K562 (cell line): ENCODE data around the gene C20orf96. TPM values are rescaled to one million over a fixed set of nuclear protein-coding genes. Genes with fewer than 3 reads are reported as not detected.

Experiments used
- ATAC-seq: fragments of 200-7000 bp; cut with Tn5 transposase; 3 replicates; pipeline ENCODE4 v1.9.1; 2020; ENCODE audit warnings: moderate library complexity
- BruUV-seq: library from RNA; stranded (reverse); fragments of 400-500 nt; replicated peaks from 2 replicates; lab custom pipeline; 2021; lab: Mats Ljungman, UMichigan
- CTCF ChIA-PET: fragments of 300-600 bp; formaldehyde crosslinking; extraction: SDS; loops from one replicate; lab custom pipeline; 2021; ENCODE audit warnings: low intra/inter-chr PET ratio; lab: Yijun Ruan, JAX
- POLR2A ChIA-PET: fragments of 300-600, 350-650 bp; sonication (Branson Sonifier 250); formaldehyde crosslinking; extraction: SDS; loops from one replicate; lab custom pipeline; 2021; ENCODE audit warnings: antibody characterized with exemption, inconsistent platforms; lab: Yijun Ruan, JAX
- DNase-seq, 4 experiments: peaks; one replicate each; pipeline versions ENCODE4 v3.0.0 to v3.0.0-alpha.2; 2011 to 2018; ENCODE audit warnings: low spot score in 3 of 4, mixed read lengths in 3 of 4; ENCODE audit errors: extremely low read depth in 1 of 4
- FAIRE-seq: peaks from 2 replicates; lab custom pipeline; 2011; peaks lifted over from hg19 to GRCh38; lab: Jason Lieb, UNC
- H2AFZ ChIP-seq: 2 replicates; pipeline ENCODE4 v1.6.0; 2011; ENCODE audit warnings: low read depth, low read length, control low read depth, inconsistent platforms
- H3K27ac ChIP-seq: fragments of 200-600 bp; 3 replicates; pipeline ENCODE4 v1.8.0; 2011; ENCODE audit warnings: low read depth, mild to moderate bottlenecking, control low read depth, inconsistent platforms, low read length, moderate library complexity, mixed read lengths; ENCODE audit errors: extremely low read depth
- H3K27me3 ChIP-seq, 2 experiments: fragments of 300-600 bp in 1 of 2; 2 replicates in 1 of 2; 3 replicates in 1 of 2; pipeline versions ENCODE4 v1.6.0 to v1.8.0; 2011; ENCODE audit warnings: inconsistent platforms in 2 of 2, low read length in 2 of 2, mild to moderate bottlenecking in 1 of 2, mixed read lengths in 1 of 2, moderate library complexity in 1 of 2; ENCODE audit not compliant: control insufficient read depth in 2 of 2, insufficient read depth in 2 of 2
- H3K36me3 ChIP-seq: fragments of 300-600 bp; 3 replicates; pipeline ENCODE4 v1.8.0; 2011; ENCODE audit warnings: mild to moderate bottlenecking, low read length, inconsistent platforms; ENCODE audit not compliant: control insufficient read depth, insufficient read depth
- H3K4me1 ChIP-seq, 2 experiments: fragments of 200-600 bp in 1 of 2; replicated peaks in 1 of 2; 2 replicates in 1 of 2; 3 replicates in 1 of 2; pipeline versions ENCODE4 v1.5.1 to v1.8.0; 2011; ENCODE audit warnings: inconsistent platforms in 2 of 2, low read length in 2 of 2, mild to moderate bottlenecking in 1 of 2, mixed read lengths in 1 of 2, moderate library complexity in 1 of 2; ENCODE audit not compliant: control insufficient read depth in 2 of 2, insufficient read depth in 2 of 2
- H3K4me2 ChIP-seq: 2 replicates; pipeline ENCODE4 v1.6.1; 2011; ENCODE audit warnings: low read length, control low read depth, inconsistent platforms, mixed read lengths; ENCODE audit not compliant: insufficient read depth
- H3K4me3 ChIP-seq: fragments of 200-600 bp; sonication (generic), shearing (Covaris generic); 2 replicates; pipeline ENCODE4 v1.5.1; 2016; ENCODE audit warnings: control low read depth, inconsistent platforms
- H3K79me2 ChIP-seq: fragments of 200-600 bp; 3 replicates; pipeline ENCODE4 v1.8.0; 2011; ENCODE audit warnings: low read length, inconsistent platforms; ENCODE audit not compliant: control insufficient read depth, insufficient read depth
- H3K9ac ChIP-seq, 2 experiments: 2 replicates each; pipeline versions ENCODE4 v1.6.0 to v1.6.1; 2011; ENCODE audit warnings: low read depth in 2 of 2, low read length in 2 of 2, control low read depth in 1 of 2, inconsistent platforms in 1 of 2, mild to moderate bottlenecking in 1 of 2, mixed read lengths in 1 of 2; ENCODE audit not compliant: insufficient read depth in 1 of 2
- H3K9me1 ChIP-seq: one replicate; pipeline ENCODE4 v1.6.0; 2011; ENCODE audit warnings: inconsistent platforms, mild to moderate bottlenecking, low read length, moderate library complexity; ENCODE audit not compliant: control insufficient read depth, insufficient read depth
- H3K9me3 ChIP-seq: replicated peaks from 2 replicates; pipeline ENCODE4 v1.5.1; 2011; ENCODE audit warnings: low read depth, low read length, inconsistent platforms; ENCODE audit not compliant: control insufficient read depth, insufficient read depth
- H4K20me1 ChIP-seq: replicated peaks from 2 replicates; pipeline ENCODE4 v1.6.1; 2011; ENCODE audit warnings: low read length, inconsistent platforms, mixed read lengths; ENCODE audit not compliant: control insufficient read depth, insufficient read depth
- CHD4 ChIP-seq: fragments of 200-600 bp; sonication (generic); IDR thresholded peaks from 3 replicates; pipeline ENCODE4 v1.6.1; 2012; ENCODE audit warnings: low read depth, mild to moderate bottlenecking, mixed read lengths, low read length, inconsistent platforms; ENCODE audit not compliant: insufficient read depth, insufficient replicate concordance, poor library complexity, severe bottlenecking
- HOXB6 ChIP-seq: fragments of 250-450 bp; sonication (Bioruptor Pico); IDR thresholded peaks from 2 replicates; pipeline ENCODE4 v1.5.1; 2022; ENCODE audit warnings: mild to moderate bottlenecking, borderline replicate concordance
- MED1 ChIP-seq: sonication (generic); formaldehyde crosslinking; IDR thresholded peaks from 2 replicates; pipeline ENCODE4 v1.8.1; 2023; ENCODE audit warnings: missing genetic modification reagents, borderline replicate concordance
- MLLT1 ChIP-seq, 2 experiments: fragments of 450-650 bp; IDR thresholded peaks; 2 replicates each; pipeline ENCODE4 v1.6.1; 2016
- NKRF ChIP-seq: fragments of 450-650 bp; IDR thresholded peaks from 2 replicates; pipeline ENCODE4 v1.6.1; 2016; ENCODE audit warnings: borderline replicate concordance
- NR2C1 ChIP-seq, 2 experiments: fragments of 450-650 bp; IDR thresholded peaks; 2 replicates each; pipeline ENCODE4 v1.6.1; 2017; ENCODE audit warnings: mild to moderate bottlenecking in 2 of 2, antibody characterized with exemption in 1 of 2, inconsistent platforms in 1 of 2, missing compliant biosample characterization in 1 of 2, missing genetic modification characterization in 1 of 2
- RHOXF2B ChIP-seq: fragments of 250-450 bp; sonication (Bioruptor Pico); conservative IDR thresholded peaks from 2 replicates; pipeline ENCODE4 v1.5.1; 2021
- ZKSCAN1 ChIP-seq: fragments of 150-350 bp; IDR thresholded peaks from 2 replicates; pipeline ENCODE4 v1.6.1; 2016; ENCODE audit warnings: low read depth, low read length
- ZNF778 ChIP-seq: fragments of 450-650 bp; formaldehyde crosslinking; IDR thresholded peaks from 2 replicates; pipeline ENCODE4 v1.4.0; 2020; ENCODE audit warnings: mild to moderate bottlenecking, moderate library complexity
- WGBS: fragments of 100-300 bp; shearing (Covaris generic); methylation state at CpG from one replicate; pipeline ENCODE4 v1.1.6; 2016; ENCODE audit warnings: low coverage, mixed read lengths; ENCODE audit not compliant: insufficient coverage; ENCODE audit errors: missing lambda C conversion rate; 5-methylcytosine and 5-hydroxymethylcytosine counted together
- in situ Hi-C: fragments of 300-500 bp; cut with MboI; formaldehyde crosslinking; loops from 4 replicates; pipeline ENCODE4 v1.15.0; 2018; ENCODE audit warnings: inconsistent platforms, mixed read lengths
- intact Hi-C: fragments of 100-400 bp; cut with micrococcal nuclease; formaldehyde crosslinking; loops from 2 replicates; pipeline ENCODE4 v1.14.2; 2022
- polyA plus RNA-seq, 8 experiments: library from polyadenylated mRNA; depleted of rRNA in 4 of 8; stranded (reverse) in 5 of 8; unstranded in 3 of 8; fragments of >200 nt; fragmentation: Nextera tagmentation in 2 of 8; fragmentation: Illumina TruSeq in 1 of 8; extraction: Ambion mirVana in 2 of 8; extraction: Trizol in 1 of 8; gene quantifications; 2 replicates each; pipeline versions ENCODE4 v1.2.1 to v1.2.3, GENCODE V29; 2011 to 2014; ENCODE audit warnings: inconsistent platforms in 1 of 8, missing spikeins in 1 of 8
- total RNA-seq, 7 experiments: library from RNA; depleted of rRNA in 6 of 7; stranded (reverse); fragments of >200 nt in 6 of 7; fragmentation: Illumina TruSeq in 2 of 7; extraction: Trizol in 2 of 7; gene quantifications; 2 replicates each; pipeline versions ENCODE4 v1.2.1 to v1.2.3, GENCODE V29; 2011 to 2021; ENCODE audit warnings: low replicate concordance in 1 of 7
- TF ChIP-seq, protein P1 (sequence below), 2 experiments: fragments of 250-450 bp in 1 of 2; fragments of 450-650 bp in 1 of 2; sonication (Bioruptor Pico) in 1 of 2; IDR thresholded peaks; 2 replicates each; pipeline versions ENCODE4 v1.6.1 to v1.8.0; 2016 to 2021; ENCODE audit warnings: mild to moderate bottlenecking in 2 of 2, moderate library complexity in 2 of 2, missing compliant biosample characterization in 1 of 2, missing genetic modification characterization in 1 of 2
- TF ChIP-seq, protein P2 (sequence below): fragments of 250-450 bp; sonication (Bioruptor Pico); IDR thresholded peaks from 2 replicates; pipeline ENCODE4 v1.8.0; 2022; ENCODE audit warnings: moderate library complexity, mild to moderate bottlenecking, inconsistent platforms
- TF ChIP-seq, protein P3 (sequence below): IDR thresholded peaks from 2 replicates; pipeline ENCODE4 v1.6.1; 2016; ENCODE audit warnings: missing genetic modification characterization, missing compliant biosample characterization

The C20orf96 gene
- total and polyA plus RNA-seq, 9 of the 15 experiments (the other 6 are each of a cell fraction or from before 2014, with no cell fraction given): 1.7 to 11.7 (median 4.2) TPM

GRCh38 chr20:326645-327185 lies 36.2 kb upstream of the C20orf96 start:
- Histone ChIP-seq H3K27me3 (no peaks in the 10 kb centered on the region), H3K9me1 (peaks cover 3% of the 10 kb centered on the region), H3K4me1 (peaks cover 16 to 57% of the 10 kb centered on the region in 2 experiments; a peak in 4 of 5 replicates), H3K27ac (peak overlapping the region; percentile 95), H3K9ac (peak overlapping the region; percentile 77 to 97), H2AFZ (peak overlapping the region; percentile 29; the same call in 1 of the 2 replicates), H3K36me3 (peaks cover 30% of the 10 kb centered on the region; the same call in 2 of the 3 replicates), H3K79me2 (peaks cover 49% of the 10 kb centered on the region), H3K4me2 (peak overlapping the region; percentile 78; the same call in 1 of the 2 replicates), H4K20me1 (peaks cover 16% of the 10 kb centered on the region; the same call in 1 of the 2 replicates), H3K9me3 (no peaks in the 10 kb centered on the region), H3K4me3 (peak overlapping the region; percentile 65)
- ChIA-PET POLR2A (interaction anchor here (1.2 kb wide), 1 partner anchor 21 kb away, joined by 5 read pairs; the partner anchor contains the start of gene NRSN2), CTCF (no interaction called here)
- WGBS: 0% methylated on average over 3 of the region's 38 CpGs
- peak; percentile 2 for ATAC-seq
- BruUV-seq: TSS peak; percentile 50
- DNase-seq: peak in 1 of 4 experiments; percentile 51
- intact Hi-C loops (no loop called here), in situ Hi-C loops (no loop called here)
- FAIRE-seq: no peak
- TF ChIP-seq ZNF778 (no peak), MED1 (CRISPR knock-in tag) (no peak), HOXB6 (CRISPR knock-in tag) (no peak), MLLT1 (IDR thresholded peaks at IDR 0.05) (no peak; a peak in 1 of 4 replicates), NR2C1 (IDR thresholded peaks at IDR 0.05) (no peak), NR2C1 (tag; IDR thresholded peaks at IDR 0.05) (no peak), RHOXF2B (CRISPR knock-in tag) (no peak), NKRF (no peak), ZKSCAN1 (no peak), CHD4 (no peak)
- TF ChIP-seq, protein P1, sequence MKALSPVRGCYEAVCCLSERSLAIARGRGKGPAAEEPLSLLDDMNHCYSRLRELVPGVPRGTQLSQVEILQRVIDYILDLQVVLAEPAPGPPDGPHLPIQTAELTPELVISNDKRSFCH (CRISPR knock-in tag; IDR thresholded peaks at IDR 0.05): no peak
- TF ChIP-seq, protein P1 (tag; IDR thresholded peaks at IDR 0.05): no peak
- TF ChIP-seq, protein P2, sequence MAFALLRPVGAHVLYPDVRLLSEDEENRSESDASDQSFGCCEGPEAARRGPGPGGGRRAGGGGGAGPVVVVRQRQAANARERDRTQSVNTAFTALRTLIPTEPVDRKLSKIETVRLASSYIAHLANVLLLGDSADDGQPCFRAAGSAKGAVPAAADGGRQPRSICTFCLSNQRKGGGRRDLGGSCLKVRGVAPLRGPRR (CRISPR knock-in tag): no peak
- TF ChIP-seq, protein P3, sequence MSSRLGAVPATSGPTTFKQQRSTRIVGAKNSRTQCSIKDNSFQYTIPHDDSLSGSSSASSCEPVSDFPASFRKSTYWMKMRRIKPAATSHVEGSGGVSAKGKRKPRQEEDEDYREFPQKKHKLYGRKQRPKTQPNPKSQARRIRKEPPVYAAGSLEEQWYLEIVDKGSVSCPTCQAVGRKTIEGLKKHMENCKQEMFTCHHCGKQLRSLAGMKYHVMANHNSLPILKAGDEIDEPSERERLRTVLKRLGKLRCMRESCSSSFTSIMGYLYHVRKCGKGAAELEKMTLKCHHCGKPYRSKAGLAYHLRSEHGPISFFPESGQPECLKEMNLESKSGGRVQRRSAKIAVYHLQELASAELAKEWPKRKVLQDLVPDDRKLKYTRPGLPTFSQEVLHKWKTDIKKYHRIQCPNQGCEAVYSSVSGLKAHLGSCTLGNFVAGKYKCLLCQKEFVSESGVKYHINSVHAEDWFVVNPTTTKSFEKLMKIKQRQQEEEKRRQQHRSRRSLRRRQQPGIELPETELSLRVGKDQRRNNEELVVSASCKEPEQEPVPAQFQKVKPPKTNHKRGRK (tag): no peak
